ENCODE results near the gene PRKCE. TPM values are rescaled to one million over a fixed set of nuclear protein-coding genes. Genes with fewer than 3 reads are reported as not detected.

Gene PRKCE
- total and polyA plus RNA-seq, 2 donors (not counting 3 experiments of a cell fraction or from before 2014, with no cell fraction given): 27.9 to 33.9 TPM

- DNase-seq (ENCODE audit: low read depth, low spot score) (no peak), FAIRE-seq (no peak)
- Histone ChIP-seq H3K27ac (ENCODE audit: insufficient read depth, low read depth, low read length) (no peak overlapping the region), H3K4me2 (ENCODE audit: insufficient read depth, low read length) (no peak overlapping the region), H3K27me3 (ENCODE audit: control insufficient read depth in 2 of 2, insufficient read depth in 2 of 2, low read length in 2 of 2) (no peaks in the 10 kb centered on the region), H2AFZ (ENCODE audit: low read depth, low read length) (no peak overlapping the region), H3K36me3 (ENCODE audit: control insufficient read depth in 2 of 2, extremely low read depth in 1 of 2, insufficient read depth in 2 of 2, low read length in 2 of 2) (no peaks in the 10 kb centered on the region), H4K20me1 (replicated peaks; ENCODE audit: control insufficient read depth, extremely low read depth, insufficient read depth, low read length) (no peaks in the 10 kb centered on the region), H3K9me1 (replicated peaks; ENCODE audit: control insufficient read depth, extremely low read depth, insufficient read depth, low read length) (no peaks in the 10 kb centered on the region), H3K9me3 (replicated peaks; ENCODE audit: control insufficient read depth, insufficient read depth, low read length) (no peaks in the 10 kb centered on the region), H3K4me1 (ENCODE audit: control insufficient read depth, extremely low read depth, insufficient read depth, low read length) (peaks cover 16% of the 10 kb centered on the region), H3K4me3 (replicated peaks in 1 of 3; ENCODE audit: insufficient read depth in 1 of 3, low read depth in 1 of 3, low read length in 3 of 3) (no peak overlapping the region), H3K9ac (replicated peaks; ENCODE audit: extremely low read depth, insufficient read depth, low read length) (no peak overlapping the region), H3K79me2 (ENCODE audit: control insufficient read depth, insufficient read depth, low read length) (peaks cover 5% of the 10 kb centered on the region)
- intact Hi-C loops (cut with micrococcal nuclease) (no loop called here), dilution Hi-C loops (cut with MboI; ENCODE audit: extremely low pct_ligation_motif_present, low sequenced_read_pairs) (no loop called here)
- ChIA-PET POLR2A (no interaction called here), CTCF (no interaction called here)
- BruUV-seq (replicated peaks): no TSS peak
- TF ChIP-seq JUN (IDR thresholded peaks at IDR 0.05; ENCODE audit: borderline replicate concordance, insufficient read depth, insufficient read length, low read depth) (no peak), FOS (IDR thresholded peaks at IDR 0.05; ENCODE audit: borderline replicate concordance, insufficient read depth, low read length) (no peak), MYC (IDR thresholded peaks at IDR 0.05; ENCODE audit: low read depth, low read length) (no peak), POLR2AphosphoS5 (IDR thresholded peaks at IDR 0.05; ENCODE audit: insufficient read depth, low read depth, low read length) (no peak), MAX (IDR thresholded peaks at IDR 0.05; ENCODE audit: insufficient read depth, insufficient read length) (no peak), EZH2 (IDR thresholded peaks at IDR 0.05; ENCODE audit: borderline replicate concordance, low read depth, low read length, severe bottlenecking) (no peak), POLR2A (IDR thresholded peaks at IDR 0.05; ENCODE audit: low read depth, low read length) (no peak)
- TF ChIP-seq, protein P1, sequence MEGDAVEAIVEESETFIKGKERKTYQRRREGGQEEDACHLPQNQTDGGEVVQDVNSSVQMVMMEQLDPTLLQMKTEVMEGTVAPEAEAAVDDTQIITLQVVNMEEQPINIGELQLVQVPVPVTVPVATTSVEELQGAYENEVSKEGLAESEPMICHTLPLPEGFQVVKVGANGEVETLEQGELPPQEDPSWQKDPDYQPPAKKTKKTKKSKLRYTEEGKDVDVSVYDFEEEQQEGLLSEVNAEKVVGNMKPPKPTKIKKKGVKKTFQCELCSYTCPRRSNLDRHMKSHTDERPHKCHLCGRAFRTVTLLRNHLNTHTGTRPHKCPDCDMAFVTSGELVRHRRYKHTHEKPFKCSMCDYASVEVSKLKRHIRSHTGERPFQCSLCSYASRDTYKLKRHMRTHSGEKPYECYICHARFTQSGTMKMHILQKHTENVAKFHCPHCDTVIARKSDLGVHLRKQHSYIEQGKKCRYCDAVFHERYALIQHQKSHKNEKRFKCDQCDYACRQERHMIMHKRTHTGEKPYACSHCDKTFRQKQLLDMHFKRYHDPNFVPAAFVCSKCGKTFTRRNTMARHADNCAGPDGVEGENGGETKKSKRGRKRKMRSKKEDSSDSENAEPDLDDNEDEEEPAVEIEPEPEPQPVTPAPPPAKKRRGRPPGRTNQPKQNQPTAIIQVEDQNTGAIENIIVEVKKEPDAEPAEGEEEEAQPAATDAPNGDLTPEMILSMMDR (IDR thresholded peaks at IDR 0.05; ENCODE audit: extremely low read depth in 1 of 2, insufficient read depth in 1 of 2, low read depth in 1 of 2, low read length in 2 of 2): no peak
These were observed 19.2 kb downstream of the PRKCE start for GRCh38 chr2:45670646-45671045.
